Trophoblast cell (in vitro differentiated cells and primary cell): ENCODE measurements around the gene TTC21B.
A peak's percentile ranks its signal among the peaks of the same experiment; 100 is the strongest.

Experiments used
- DNase-seq, 2 donors: peaks; one replicate each; pipeline ENCODE4 v3.0.0-alpha.2; 2016
- H2AFZ ChIP-seq: 2 replicates; pipeline ENCODE4 v1.6.1; 2013; ENCODE audit warnings: low read length, moderate library complexity, mild to moderate bottlenecking; ENCODE audit not compliant: insufficient read depth, poor library complexity
- H2AK5ac ChIP-seq: 2 replicates; pipeline ENCODE4 v1.6.1; 2013; ENCODE audit warnings: mild to moderate bottlenecking, low read length
- H2BK120ac ChIP-seq: 2 replicates; pipeline ENCODE4 v1.6.1; 2013; ENCODE audit warnings: low read length, mild to moderate bottlenecking, moderate library complexity; ENCODE audit not compliant: insufficient read depth, poor library complexity
- H2BK12ac ChIP-seq: 2 replicates; pipeline ENCODE4 v1.6.1; 2013; ENCODE audit warnings: mild to moderate bottlenecking, low read length, moderate library complexity
- H2BK5ac ChIP-seq: 2 replicates; pipeline ENCODE4 v1.6.1; 2013; ENCODE audit warnings: low read length, low read depth, moderate library complexity, mild to moderate bottlenecking; ENCODE audit not compliant: poor library complexity
- H3K14ac ChIP-seq: 2 replicates; pipeline ENCODE4 v1.6.1; 2013; ENCODE audit warnings: mild to moderate bottlenecking, low read length
- H3K18ac ChIP-seq: 2 replicates; pipeline ENCODE4 v1.6.1; 2013; ENCODE audit warnings: mild to moderate bottlenecking, low read length
- H3K23ac ChIP-seq: 2 replicates; pipeline ENCODE4 v1.6.1; 2013; ENCODE audit warnings: low read length
- H3K27ac ChIP-seq: 2 replicates; pipeline ENCODE4 v1.5.1; 2013; ENCODE audit warnings: low read depth, mild to moderate bottlenecking, inconsistent platforms, low read length, moderate library complexity
- H3K27me3 ChIP-seq: 2 replicates; pipeline ENCODE4 v1.6.1; 2013; ENCODE audit warnings: inconsistent platforms, mild to moderate bottlenecking, low read length, moderate library complexity; ENCODE audit not compliant: insufficient read depth
- H3K36me3 ChIP-seq, 2 experiments: 1 replicate in 1 of 2; 2 replicates in 1 of 2; pipeline ENCODE4 v1.6.1; 2013; ENCODE audit warnings: low read length in 2 of 2, mild to moderate bottlenecking in 2 of 2, moderate library complexity in 1 of 2; ENCODE audit not compliant: insufficient read depth in 2 of 2, control insufficient read depth in 1 of 2
- H3K4ac ChIP-seq: 2 replicates; pipeline ENCODE4 v1.6.1; 2013; ENCODE audit warnings: low read depth, mild to moderate bottlenecking, low read length, moderate library complexity
- H3K4me1 ChIP-seq, 2 experiments: 1 replicate in 1 of 2; 2 replicates in 1 of 2; pipeline ENCODE4 v1.6.1; 2013; ENCODE audit warnings: low read length in 2 of 2, mild to moderate bottlenecking in 2 of 2, moderate library complexity in 1 of 2; ENCODE audit not compliant: insufficient read depth in 2 of 2, control insufficient read depth in 1 of 2
- H3K4me2 ChIP-seq: 2 replicates; pipeline ENCODE4 v1.6.1; 2013; ENCODE audit warnings: inconsistent platforms, mild to moderate bottlenecking, low read length, moderate library complexity
- H3K4me3 ChIP-seq: 2 replicates; pipeline ENCODE4 v1.5.1; 2013; ENCODE audit warnings: mild to moderate bottlenecking, low read depth, low read length, inconsistent platforms
- H3K79me1 ChIP-seq: one replicate; pipeline ENCODE4 v1.6.1; 2013; ENCODE audit warnings: low read length
- H3K79me2 ChIP-seq: 2 replicates; pipeline ENCODE4 v1.6.1; 2013; ENCODE audit warnings: low read length, mild to moderate bottlenecking; ENCODE audit not compliant: control insufficient read depth, insufficient read depth, poor library complexity
- H3K9ac ChIP-seq: 2 replicates; pipeline ENCODE4 v1.6.1; 2013; ENCODE audit warnings: mild to moderate bottlenecking, low read length
- H3K9me3 ChIP-seq: 2 replicates; pipeline ENCODE4 v1.6.1; 2013; ENCODE audit warnings: low read depth, mild to moderate bottlenecking, control low read depth, inconsistent platforms, low read length; ENCODE audit not compliant: insufficient read depth
- H4K12ac ChIP-seq: 2 replicates; pipeline ENCODE4 v1.6.1; 2013; ENCODE audit warnings: low read depth, mild to moderate bottlenecking, low read length, moderate library complexity
- H4K8ac ChIP-seq: 2 replicates; pipeline ENCODE4 v1.6.1; 2013; ENCODE audit warnings: low read depth, mild to moderate bottlenecking, low read length, moderate library complexity
- H4K91ac ChIP-seq: one replicate; pipeline ENCODE4 v1.6.1; 2013; ENCODE audit warnings: low read depth, mild to moderate bottlenecking, low read length, moderate library complexity
- WGBS: extraction: QIAGEN DNeasy Blood & Tissue Kit; methylation state at CpG from one replicate; pipeline ENCODE4 v1.1.7; 2013; ENCODE audit warnings: missing lambda C conversion rate; ENCODE audit not compliant: insufficient read length, insufficient coverage; ENCODE audit errors: extremely low coverage; 5-methylcytosine and 5-hydroxymethylcytosine counted together

The TTC21B gene

DNA sequence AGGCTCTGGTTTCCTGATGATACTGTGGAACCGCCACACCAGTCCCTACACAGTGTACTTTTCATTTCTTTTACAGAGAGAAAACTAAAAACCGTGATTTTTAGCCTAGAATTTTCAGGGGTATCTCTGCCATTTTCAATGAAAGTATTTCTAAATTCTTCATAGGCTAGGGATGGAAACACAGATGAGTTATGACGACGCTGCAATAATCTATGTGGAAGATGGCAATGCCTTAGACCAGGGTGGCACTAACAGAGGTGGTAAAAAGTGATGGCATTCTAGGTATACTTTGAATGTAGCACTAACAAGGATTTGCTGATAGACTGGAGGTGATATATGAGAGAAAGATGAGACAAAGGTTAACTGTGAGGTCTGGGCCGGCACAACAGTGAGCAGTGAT, 56.5 kb downstream of the TTC21B start:
- H3K9ac ChIP-seq, result no peak overlapping the region
- H3K14ac ChIP-seq, result no peak overlapping the region
- DNase-seq, result no peak
- H2AFZ ChIP-seq, result no peak overlapping the region
- no peak overlapping the region for H3K4me3 ChIP-seq
- peaks cover 5% of the 10 kb centered on the region for H3K79me1 ChIP-seq
- peaks cover 5 to 7% of the 10 kb centered on the region in 2 experiments for H3K4me1 ChIP-seq
- no peak overlapping the region for H3K27ac ChIP-seq
- H2AK5ac ChIP-seq, result no peak overlapping the region
- no peaks in the 10 kb centered on the region for H3K27me3 ChIP-seq
- H3K36me3 ChIP-seq, result peaks cover 0 to 4% of the 10 kb centered on the region in 2 experiments
- H4K91ac ChIP-seq, result no peak overlapping the region
- no peak overlapping the region for H3K4me2 ChIP-seq
- no peak overlapping the region for H3K18ac ChIP-seq
- H2BK12ac ChIP-seq, result no peak overlapping the region
- H2BK120ac ChIP-seq, result no peak overlapping the region
- H3K4ac ChIP-seq, result no peak overlapping the region
- H3K9me3 ChIP-seq, result no peaks in the 10 kb centered on the region
- no peak overlapping the region for H3K23ac ChIP-seq
- no peak overlapping the region for H4K12ac ChIP-seq
- whole genome bisulfite sequencing, result no CpG with 5 or more reads among the region's 5 CpGs
- H3K79me2 ChIP-seq, result peaks cover 2% of the 10 kb centered on the region
- H2BK5ac ChIP-seq, result no peak overlapping the region
- H4K8ac ChIP-seq, result no peak overlapping the region

DNA sequence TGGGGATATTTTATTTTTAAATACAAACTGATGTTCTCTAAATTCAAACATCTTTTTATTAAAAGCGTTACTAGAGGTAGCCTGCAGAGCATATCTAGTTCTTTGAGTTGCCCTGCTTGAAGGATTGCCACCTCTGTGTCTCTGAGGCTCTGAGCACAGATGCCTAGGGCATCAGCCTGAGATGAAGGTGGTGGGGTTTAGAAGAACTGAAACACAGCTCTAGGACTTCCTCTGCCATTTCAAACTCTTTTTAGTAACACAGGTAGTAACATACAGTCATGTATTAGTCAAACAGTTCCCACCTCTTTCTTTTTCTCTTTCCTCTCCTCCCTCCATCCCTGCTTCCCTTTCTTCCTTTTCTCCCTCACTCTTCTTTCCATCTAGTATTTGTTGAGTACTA, 57.6 kb downstream of the TTC21B start:
- H3K4ac ChIP-seq, result no peak overlapping the region

DNA sequence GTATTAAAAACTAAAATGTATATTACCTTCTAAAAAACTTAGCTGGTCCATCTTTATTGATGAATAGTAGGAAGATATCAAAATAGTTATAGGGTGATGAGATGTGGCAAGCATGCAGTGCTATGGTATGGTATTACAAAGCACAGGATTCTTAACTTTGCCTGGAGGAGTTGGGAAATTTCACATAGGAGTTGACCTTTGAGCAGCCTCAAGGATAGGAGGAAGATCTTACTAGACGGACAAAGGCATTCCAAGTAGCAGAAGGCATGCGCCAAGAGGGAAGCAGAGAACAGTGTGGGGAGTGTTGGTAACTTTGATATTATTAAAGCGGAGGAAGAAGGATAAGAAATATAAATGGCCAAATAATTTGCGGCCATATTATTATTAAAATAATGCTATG, 60.0 kb downstream of the TTC21B start:
- Histone ChIP-seq H3K4me1 (peaks cover 5% of the 10 kb centered on the region in 2 experiments), H3K9ac (no peak overlapping the region), H4K8ac (no peak overlapping the region), H4K12ac (no peak overlapping the region), H3K4me2 (no peak overlapping the region), H3K4ac (no peak overlapping the region), H2BK12ac (no peak overlapping the region), H3K4me3 (no peak overlapping the region), H2BK120ac (no peak overlapping the region), H3K14ac (no peak overlapping the region), H3K9me3 (no peaks in the 10 kb centered on the region), H2AFZ (no peak overlapping the region), H3K23ac (no peak overlapping the region), H4K91ac (no peak overlapping the region), H3K79me2 (peaks cover 2% of the 10 kb centered on the region), H3K27ac (no peak overlapping the region), H3K36me3 (no peaks in the 10 kb centered on the region), H2BK5ac (no peak overlapping the region), H3K79me1 (peaks cover 5% of the 10 kb centered on the region), H3K18ac (no peak overlapping the region), H3K27me3 (no peaks in the 10 kb centered on the region), H2AK5ac (no peak overlapping the region)
- no CpG with 5 or more reads among the region's 4 CpGs for WGBS
- peak; percentile 62 to 91 for DNase-seq

More for the DNA sequence above, 57.6 kb downstream of the TTC21B start:
- Histone ChIP-seq H3K9me3 (no peaks in the 10 kb centered on the region), H4K8ac (no peak overlapping the region), H2BK5ac (no peak overlapping the region), H2BK120ac (no peak overlapping the region), H3K79me2 (peaks cover 2% of the 10 kb centered on the region), H3K79me1 (peaks cover 5% of the 10 kb centered on the region), H2BK12ac (peak overlapping the region; percentile 64), H3K23ac (no peak overlapping the region), H4K91ac (no peak overlapping the region), H2AFZ (no peak overlapping the region), H3K14ac (no peak overlapping the region), H3K27me3 (no peaks in the 10 kb centered on the region), H3K36me3 (peaks cover 0 to 4% of the 10 kb centered on the region in 2 experiments), H2AK5ac (no peak overlapping the region), H3K4me1 (peaks cover 5 to 7% of the 10 kb centered on the region in 2 experiments), H3K4me3 (no peak overlapping the region), H3K27ac (no peak overlapping the region), H3K4me2 (no peak overlapping the region), H3K18ac (no peak overlapping the region), H4K12ac (no peak overlapping the region), H3K9ac (no peak overlapping the region)
- no peak for DNase-seq
- no CpG with 5 or more reads among the region's 1 CpG for WGBS

DNA sequence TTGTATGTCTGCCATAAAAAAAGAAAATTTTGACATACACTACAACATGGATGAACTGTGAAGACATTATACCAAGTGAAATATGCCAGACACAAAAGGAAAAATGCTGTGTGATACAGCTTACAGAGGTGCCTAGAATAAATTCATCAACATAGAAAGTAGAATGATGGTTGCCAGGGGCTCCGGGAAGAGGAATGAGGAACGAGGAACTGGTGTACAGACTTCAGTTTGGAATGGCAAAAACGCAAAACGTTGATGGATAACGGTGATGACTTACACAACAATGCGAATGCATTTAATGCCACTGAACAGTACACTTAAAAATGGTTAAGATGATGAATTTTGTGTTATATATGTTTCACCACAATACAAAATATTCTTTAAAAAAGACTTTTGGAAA, 61.0 kb downstream of the TTC21B start:
- H3K18ac ChIP-seq, result no peak overlapping the region
- no peak overlapping the region for H4K91ac ChIP-seq
- no peak overlapping the region for H4K8ac ChIP-seq
- H3K9me3 ChIP-seq, result no peaks in the 10 kb centered on the region
- no peak overlapping the region for H3K4ac ChIP-seq
- H3K9ac ChIP-seq, result no peak overlapping the region
- no CpG with 5 or more reads among the region's 6 CpGs for WGBS
- peaks cover 2 to 3% of the 10 kb centered on the region in 2 experiments for H3K4me1 ChIP-seq
- H3K4me2 ChIP-seq, result no peak overlapping the region
- DNase-seq, result peak; percentile 56 to 87
- no peak overlapping the region for H3K23ac ChIP-seq
- no peaks in the 10 kb centered on the region for H3K36me3 ChIP-seq
- H3K14ac ChIP-seq, result no peak overlapping the region
- H2AK5ac ChIP-seq, result no peak overlapping the region
- no peak overlapping the region for H4K12ac ChIP-seq
- H2BK12ac ChIP-seq, result no peak overlapping the region
- no peaks in the 10 kb centered on the region for H3K79me1 ChIP-seq
- H2AFZ ChIP-seq, result no peak overlapping the region
- no peaks in the 10 kb centered on the region for H3K27me3 ChIP-seq
- no peak overlapping the region for H3K27ac ChIP-seq
- H3K4me3 ChIP-seq, result no peak overlapping the region
- no peaks in the 10 kb centered on the region for H3K79me2 ChIP-seq
- no peak overlapping the region for H2BK5ac ChIP-seq
- no peak overlapping the region for H2BK120ac ChIP-seq
